Transverse colon (tissue), 4 donors: ENCODE results near the gene MDH2. TPM values are rescaled to one million over a fixed set of nuclear protein-coding genes. Genes with fewer than 3 reads are reported as not detected.
"Not testable (repeated sequence)": the region's sequence is repeated elsewhere in the genome, so short reads cannot be mapped to it uniquely, and the experiment has no call there.

ENCODE experiments used
- DNase-seq: peaks from one replicate; pipeline ENCODE4 v3.0.0-alpha.2; 2019
- H3K27ac ChIP-seq, 4 donors: fragments of 200-600 bp; sonication (generic); 2 replicates each; pipeline ENCODE4 v1.5.1; 2016 to 2018; ENCODE audit warnings: inconsistent platforms in 4 of 4
- H3K27me3 ChIP-seq: fragments of 200-600 bp; sonication (generic); 2 replicates; pipeline ENCODE4 v1.5.1; 2017; ENCODE audit warnings: inconsistent platforms
- H3K36me3 ChIP-seq, 4 donors: fragments of 200-600 bp; sonication (generic); 2 replicates each; pipeline ENCODE4 v1.5.1; 2017 to 2019; ENCODE audit warnings: inconsistent platforms in 4 of 4
- H3K4me1 ChIP-seq, 4 donors: fragments of 200-600 bp; sonication (generic); 2 replicates each; pipeline ENCODE4 v1.5.1; 2017 to 2020; ENCODE audit warnings: inconsistent platforms in 4 of 4
- H3K4me3 ChIP-seq, 4 donors: fragments of 200-600 bp; sonication (generic); 1 replicate in 1 of 4; 2 replicates in 3 of 4; pipeline versions ENCODE4 v1.5.1 to v1.6.1; 2017 to 2019; ENCODE audit warnings: inconsistent platforms in 4 of 4
- H3K9me3 ChIP-seq, 2 donors: fragments of 200-600 bp; sonication (generic); 2 replicates each; pipeline ENCODE4 v1.5.1; 2017 to 2019; ENCODE audit warnings: inconsistent platforms in 2 of 2
- EP300 ChIP-seq: sonication (generic); formaldehyde crosslinking; IDR thresholded peaks from one replicate; pipeline ENCODE4 v1.6.1; 2017; ENCODE audit warnings: antibody characterized with exemption, low read depth
- POLR2A ChIP-seq: fragments of 450-650 bp; IDR thresholded peaks from one replicate; pipeline ENCODE4 v1.6.1; 2016; ENCODE audit warnings: antibody characterized with exemption, mild to moderate bottlenecking, moderate library complexity
- POLR2AphosphoS5 ChIP-seq, 3 donors: sonication (generic); formaldehyde crosslinking; IDR thresholded peaks; one replicate each; pipeline ENCODE4 v1.6.1; 2016; ENCODE audit warnings: antibody characterized with exemption in 3 of 3
- WGBS, 2 donors: methylation state at CpG; one replicate each; pipeline ENCODE4 v1.1.5; 2018; ENCODE audit warnings: low coverage in 1 of 2; 5-methylcytosine and 5-hydroxymethylcytosine counted together
- in situ Hi-C, 4 donors: fragments of 200-750 bp; cut with MboI; loops; one replicate each; pipeline versions ENCODE4 v1.15.0 to v1.15.1; 2017; ENCODE audit warnings: low sequenced_read_pairs in 3 of 4, low pct_ligation_motif_present in 1 of 4, low pct_unique_long_range_greater_than_20kb in 1 of 4
- intact Hi-C: fragments of 100-400 bp; cut with DNase I; formaldehyde crosslinking; loops from one replicate; pipeline ENCODE4 v1.15.1; 2023; ENCODE audit warnings: low total_unique reads
- total RNA-seq, 4 donors: library from RNA; depleted of rRNA; stranded (reverse); fragments of >200 nt; gene quantifications; one replicate each; pipeline ENCODE4 v1.1.0, GENCODE V29; 2016
- TF ChIP-seq, protein P1 (sequence below), 5 experiments: fragments of 200-600 bp in 3 of 5; fragments of 450-650 bp in 2 of 5; sonication (generic) in 3 of 5; IDR thresholded peaks; 1 replicate in 2 of 5; 2 replicates in 3 of 5; pipeline ENCODE4 v1.5.1; 2016 to 2017; ENCODE audit warnings: antibody characterized with exemption in 5 of 5, inconsistent platforms in 3 of 5, mild to moderate bottlenecking in 2 of 5, moderate library complexity in 1 of 5

Gene MDH2
- total RNA-seq, 4 donors from 2014 or later, result 144 to 308 (median 152) TPM

DNA sequence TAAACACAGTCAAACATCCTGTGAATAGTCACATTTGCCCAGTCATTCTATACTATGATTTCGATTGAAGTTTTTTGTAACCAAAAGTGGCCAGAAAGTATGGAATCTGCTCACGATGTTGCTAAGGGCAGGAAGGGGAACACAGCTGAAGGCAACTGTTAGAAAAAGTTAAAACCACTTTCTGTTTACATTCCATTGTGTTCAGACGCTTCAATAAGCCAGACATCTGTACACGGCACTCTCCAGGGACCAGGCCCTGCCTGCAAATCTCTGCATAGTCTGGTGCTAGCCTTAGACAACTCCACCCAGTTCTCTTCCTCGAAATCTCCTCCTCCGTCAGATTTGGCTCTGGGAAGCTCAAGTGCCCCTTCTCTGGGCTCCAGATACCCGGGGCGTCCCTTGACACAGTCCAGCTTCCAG lies 36.5 kb upstream of the MDH2 start:
- Histone ChIP-seq H3K4me1 (peaks cover 0 to 9% (median 4%) of the 10 kb centered on the region in 4 donors), H3K9me3 (no peaks in the 10 kb centered on the region), H3K27me3 (no peaks in the 10 kb centered on the region), H3K27ac (peak overlapping the region; percentile 27 to 52 (median 48)), H3K4me3 (no peak overlapping the region), H3K36me3 (no peaks in the 10 kb centered on the region)
- intact Hi-C loops, result no loop called here
- no peak for DNase-seq
- WGBS, 2 donors, result 65 to 94% methylated on average over 3 to 8 of the region's 8 CpGs
- TF ChIP-seq POLR2A (no peak), POLR2AphosphoS5 (IDR thresholded peaks at IDR 0.05) (peak in 1 of 3 donors; percentile 23)
- in situ Hi-C loops, result loop anchor here in 1 of 4 donors (10.0 kb wide), 1 partner anchor 137 kb away; the partner anchor contains the start of gene RHBDD2

DNA sequence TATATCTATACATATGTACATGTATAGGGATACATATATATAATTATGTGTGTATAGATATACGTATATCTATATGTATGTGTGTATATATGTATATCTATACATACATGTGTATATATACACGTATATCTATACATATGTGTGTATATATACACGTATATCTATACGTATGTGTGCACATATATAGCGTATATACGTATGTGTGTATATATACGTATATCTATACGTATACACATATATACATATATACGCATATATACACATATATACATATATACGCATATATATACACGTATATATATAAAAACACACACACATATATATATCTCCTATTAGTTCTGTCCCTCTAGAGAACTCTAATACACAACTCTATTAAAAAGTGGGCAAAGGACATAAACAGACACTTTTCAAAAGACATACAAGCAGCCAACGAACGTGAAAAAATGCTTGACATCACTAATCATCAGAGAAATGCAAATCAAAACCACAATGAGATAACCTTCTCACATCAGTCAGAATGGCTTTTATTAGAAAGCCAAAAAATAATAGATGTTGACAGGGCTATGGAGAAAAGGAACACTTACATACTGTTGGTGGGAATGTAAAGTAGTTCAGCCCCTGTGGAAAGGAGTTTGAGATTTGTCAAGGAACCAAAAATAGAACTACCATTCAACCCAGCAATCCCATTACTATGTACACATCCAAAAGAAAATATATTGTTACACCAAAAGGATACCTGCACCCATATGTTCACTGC lies 31.5 kb upstream of the MDH2 start:
- DNase-seq, result no peak
- TF ChIP-seq POLR2A (no peak), POLR2AphosphoS5 (IDR thresholded peaks at IDR 0.05) (no peak), EP300 (no peak)
- TF ChIP-seq, protein P1, sequence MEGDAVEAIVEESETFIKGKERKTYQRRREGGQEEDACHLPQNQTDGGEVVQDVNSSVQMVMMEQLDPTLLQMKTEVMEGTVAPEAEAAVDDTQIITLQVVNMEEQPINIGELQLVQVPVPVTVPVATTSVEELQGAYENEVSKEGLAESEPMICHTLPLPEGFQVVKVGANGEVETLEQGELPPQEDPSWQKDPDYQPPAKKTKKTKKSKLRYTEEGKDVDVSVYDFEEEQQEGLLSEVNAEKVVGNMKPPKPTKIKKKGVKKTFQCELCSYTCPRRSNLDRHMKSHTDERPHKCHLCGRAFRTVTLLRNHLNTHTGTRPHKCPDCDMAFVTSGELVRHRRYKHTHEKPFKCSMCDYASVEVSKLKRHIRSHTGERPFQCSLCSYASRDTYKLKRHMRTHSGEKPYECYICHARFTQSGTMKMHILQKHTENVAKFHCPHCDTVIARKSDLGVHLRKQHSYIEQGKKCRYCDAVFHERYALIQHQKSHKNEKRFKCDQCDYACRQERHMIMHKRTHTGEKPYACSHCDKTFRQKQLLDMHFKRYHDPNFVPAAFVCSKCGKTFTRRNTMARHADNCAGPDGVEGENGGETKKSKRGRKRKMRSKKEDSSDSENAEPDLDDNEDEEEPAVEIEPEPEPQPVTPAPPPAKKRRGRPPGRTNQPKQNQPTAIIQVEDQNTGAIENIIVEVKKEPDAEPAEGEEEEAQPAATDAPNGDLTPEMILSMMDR (IDR thresholded peaks at IDR 0.05), result no peak
- Histone ChIP-seq H3K4me3 (no peak overlapping the region), H3K27me3 (no peaks in the 10 kb centered on the region), H3K9me3 (no peaks in the 10 kb centered on the region), H3K27ac (no peak overlapping the region), H3K36me3 (peaks cover 0 to 7% (median 2%) of the 10 kb centered on the region in 4 donors), H3K4me1 (peaks cover 0 to 6% (median 3%) of the 10 kb centered on the region in 4 donors)
- intact Hi-C loops, result no loop called here
- WGBS, 2 donors, result 91% methylated on average over 13 of the region's 13 CpGs
- in situ Hi-C loops, result loop anchor here in 1 of 4 donors (10.0 kb wide), 1 partner anchor 142 kb away; the partner anchor contains the start of gene RHBDD2

DNA sequence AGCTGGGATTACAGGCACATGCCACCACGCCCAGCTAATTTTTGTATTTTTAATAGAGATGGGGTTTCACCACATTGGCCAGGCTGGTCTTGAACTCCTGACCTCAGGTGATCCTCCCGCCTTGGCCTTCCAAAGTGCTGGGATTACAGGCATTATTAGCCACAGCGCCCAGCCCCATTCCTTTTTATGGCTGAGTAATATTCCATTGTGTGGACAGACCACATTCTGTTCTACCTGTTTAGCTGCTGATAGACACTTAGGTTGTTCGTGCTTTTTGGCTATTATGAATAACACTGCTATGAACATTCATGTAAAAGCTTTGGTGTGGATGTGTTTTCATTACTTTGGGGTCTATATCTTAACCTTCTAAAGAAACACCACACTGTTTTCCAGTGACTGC lies 29.4 kb upstream of the MDH2 start:
- H3K27me3 ChIP-seq, intact Hi-C loops, H3K4me3 ChIP-seq, H3K4me1 ChIP-seq, H3K9me3 ChIP-seq, DNase-seq, H3K27ac ChIP-seq: not testable (repeated sequence)
- in situ Hi-C loops, result loop anchor here in 1 of 4 donors (10.0 kb wide), 1 partner anchor 144 kb away; the partner anchor contains the start of gene RHBDD2
- H3K36me3 ChIP-seq, result peaks cover 0 to 12% (median 2%) of the 10 kb centered on the region in 4 donors
- 90 to 97% methylated on average over 3 to 4 of the region's 4 CpGs for WGBS, 2 donors

DNA sequence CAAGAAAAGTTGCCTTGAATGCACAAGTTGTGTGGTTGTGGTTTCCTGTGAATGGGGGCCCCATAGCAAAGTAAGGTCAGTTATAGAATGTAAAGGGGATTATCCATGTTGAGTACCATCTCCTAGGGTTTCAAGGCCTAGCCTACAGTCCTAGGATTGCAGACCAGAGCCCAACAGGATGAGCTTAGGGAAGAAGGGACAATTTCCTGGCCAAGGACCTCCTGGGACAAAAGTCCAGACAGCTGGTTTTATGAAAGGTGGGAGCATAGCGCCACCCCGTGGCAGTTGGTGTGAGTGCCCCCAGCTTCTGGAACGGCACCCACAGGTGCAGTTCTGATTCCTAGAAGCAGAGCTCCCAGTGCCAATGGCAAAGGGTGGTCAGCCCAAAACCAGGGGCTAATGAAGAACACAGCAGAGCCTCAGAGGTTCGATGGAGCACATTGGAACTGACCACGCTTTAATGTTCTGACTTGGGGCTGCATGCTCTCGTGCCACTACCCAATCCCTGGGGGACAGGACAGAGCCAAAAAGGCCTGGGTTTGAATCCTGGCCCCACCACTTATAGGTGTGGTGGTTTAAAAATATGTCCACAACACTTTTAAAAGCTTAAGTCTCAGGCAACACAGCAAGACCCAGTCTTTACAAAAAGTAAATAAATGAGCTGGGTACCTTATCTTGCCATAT lies 27.7 kb upstream of the MDH2 start:
- Histone ChIP-seq H3K4me3 (no peak overlapping the region), H3K36me3 (peaks cover 0 to 12% (median 2%) of the 10 kb centered on the region in 4 donors), H3K27me3 (no peaks in the 10 kb centered on the region), H3K4me1 (peaks cover 0 to 4% (median 1%) of the 10 kb centered on the region in 4 donors), H3K9me3 (no peaks in the 10 kb centered on the region), H3K27ac (no peak overlapping the region)
- WGBS, 2 donors, result 38% methylated on average over 6 of the region's 6 CpGs; no CpG with 5 or more reads in 1 of the 2 donors
- in situ Hi-C loops, result loop anchor here in 3 of 4 donors (5.0 to 10.0 kb wide), 2 partner anchors 153 to 155 kb away; no protein-coding TSS in a partner anchor
- DNase-seq, result peak; percentile 83
- TF ChIP-seq POLR2A (no peak), EP300 (no peak), POLR2AphosphoS5 (IDR thresholded peaks at IDR 0.05) (no peak)
- TF ChIP-seq, protein P1 (IDR thresholded peaks at IDR 0.05), result peak; percentile 75 to 92 (median 90)
- intact Hi-C loops, result loop anchor here (2.0 kb wide), 1 partner anchor 153 kb away; no protein-coding TSS in a partner anchor
